Right renal pelvis (tissue), 4 donors: ENCODE results near the gene GDPGP1. TPM values are rescaled to one million over a fixed set of nuclear protein-coding genes. Genes with fewer than 3 reads are reported as not detected.

ENCODE experiments used
- DNase-seq, 4 donors: peaks; one replicate each; pipeline ENCODE4 v3.0.0-alpha.2; 2013; ENCODE audit warnings: low read depth in 4 of 4, low spot score in 3 of 4, missing footprints in 1 of 4
- polyA plus RNA-seq, 4 donors: library from polyadenylated mRNA; unstranded; fragments of 120-200 nt; gene quantifications; one replicate each; pipeline ENCODE4 v1.2.1, GENCODE V29; 2013; ENCODE audit not compliant: insufficient read length in 4 of 4

Gene GDPGP1
- polyA plus RNA-seq, 4 donors: 3.2 to 4.5 (median 4.1) TPM

- no peak for DNase-seq
These were observed 30.5 kb upstream of the GDPGP1 start for GRCh38 chr15:90203473-90203872.

- no peak for DNase-seq
These were observed 30.1 kb upstream of the GDPGP1 start for GRCh38 chr15:90203922-90204321.

- DNase-seq: no peak
These were observed 28.8 kb upstream of the GDPGP1 start for GRCh38 chr15:90205050-90205848.

- no peak for DNase-seq
These were observed 28.1 kb upstream of the GDPGP1 start for GRCh38 chr15:90205886-90206285.

GRCh38 chr15:90207252-90207651, 26.8 kb upstream of the GDPGP1 start:
- no peak for DNase-seq

- DNase-seq: no peak
These were observed 25.7 kb upstream of the GDPGP1 start for GRCh38 chr15:90208356-90208755.

- DNase-seq: no peak
These were observed 24.4 kb upstream of the GDPGP1 start for GRCh38 chr15:90209591-90209990.

GRCh38 chr15:90210593-90210992, 23.4 kb upstream of the GDPGP1 start:
- DNase-seq: no peak

GRCh38 chr15:90211009-90211408, 23.0 kb upstream of the GDPGP1 start:
- no peak for DNase-seq

GRCh38 chr15:90211440-90212143, 22.4 kb upstream of the GDPGP1 start:
- DNase-seq: no peak

GRCh38 chr15:90212221-90213098, 21.5 kb upstream of the GDPGP1 start:
- DNase-seq: no peak

GRCh38 chr15:90213122-90213817, 20.7 kb upstream of the GDPGP1 start:
- no peak for DNase-seq

GRCh38 chr15:90213818-90214204, 20.2 kb upstream of the GDPGP1 start:
- no peak for DNase-seq

- DNase-seq: no peak
These were observed 19.3 kb upstream of the GDPGP1 start for GRCh38 chr15:90214553-90215196.

- no peak for DNase-seq
These were observed 16.2 kb upstream of the GDPGP1 start for GRCh38 chr15:90217671-90218394.

- no peak for DNase-seq
These were observed 14.4 kb upstream of the GDPGP1 start for GRCh38 chr15:90219421-90220141.

- no peak for DNase-seq
These were observed 12.6 kb upstream of the GDPGP1 start for GRCh38 chr15:90221246-90221900.

GRCh38 chr15:90222547-90222946, 11.5 kb upstream of the GDPGP1 start:
- no peak for DNase-seq
